SK-N-SH (cell line): ENCODE data around the gene DNM2. TPM values are rescaled to one million over a fixed set of nuclear protein-coding genes. Genes with fewer than 3 reads are reported as not detected.

Source experiments
- CTCF ChIA-PET: fragments of 300-600, 350-600 bp; formaldehyde crosslinking; extraction: SDS; loops from one replicate; lab custom pipeline; 2021; lab: Yijun Ruan, JAX
- POLR2A ChIA-PET: fragments of 350-600 bp; sonication (Branson Sonifier 250); formaldehyde crosslinking; extraction: SDS; loops from one replicate; lab custom pipeline; 2020; ENCODE audit warnings: antibody characterized with exemption, inconsistent platforms; lab: Yijun Ruan, JAX
- DNase-seq: peaks from one replicate; pipeline ENCODE4 v3.0.0; 2012
- H2AFZ ChIP-seq: fragments of 200-600 bp; sonication (generic); 2 replicates; pipeline ENCODE4 v1.8.1; 2016; ENCODE audit warnings: antibody characterized with exemption, mild to moderate bottlenecking, low read depth
- H3F3A ChIP-seq: fragments of 200-600 bp; sonication (generic); replicated peaks from 2 replicates; pipeline ENCODE3; 2016; ENCODE audit warnings: antibody characterized with exemption, mild to moderate bottlenecking; ENCODE audit not compliant: insufficient read depth
- H3K27ac ChIP-seq, 2 experiments: fragments of 200-500 bp in 1 of 2; fragments of 200-600 bp in 1 of 2; sonication (Bioruptor generic) in 1 of 2; sonication (generic), shearing (Covaris generic) in 1 of 2; 2 replicates each; pipeline versions ENCODE4 v1.5.1 to v1.6.1; 2014 to 2016; ENCODE audit warnings: low read depth in 2 of 2, inconsistent platforms in 1 of 2, low read length in 1 of 2, mild to moderate bottlenecking in 1 of 2, mixed read lengths in 1 of 2
- H3K27me3 ChIP-seq: fragments of 200-600 bp; sonication (generic), shearing (Covaris generic); 2 replicates; pipeline ENCODE4 v1.6.1; 2016; ENCODE audit warnings: mixed run types; ENCODE audit not compliant: insufficient read depth
- H3K36me3 ChIP-seq, 2 experiments: fragments of 200-500 bp in 1 of 2; fragments of 200-600 bp in 1 of 2; sonication (Bioruptor generic) in 1 of 2; sonication (generic) in 1 of 2; replicated peaks in 1 of 2; 2 replicates each; pipeline versions ENCODE3 to v1.5.1; 2014 to 2016; ENCODE audit warnings: low read length in 1 of 2, mild to moderate bottlenecking in 1 of 2; ENCODE audit not compliant: insufficient read depth in 2 of 2, control insufficient read depth in 1 of 2
- H3K4me1 ChIP-seq, 2 experiments: fragments of 200-500 bp in 1 of 2; fragments of 200-600 bp in 1 of 2; sonication (Bioruptor generic) in 1 of 2; sonication (generic), shearing (Covaris generic) in 1 of 2; 2 replicates each; pipeline versions ENCODE4 v1.5.1 to v1.6.1; 2014 to 2016; ENCODE audit warnings: low read depth in 1 of 2, low read length in 1 of 2, mixed run types in 1 of 2; ENCODE audit not compliant: insufficient read depth in 2 of 2, control insufficient read depth in 1 of 2
- H3K4me2 ChIP-seq: fragments of 200-600 bp; sonication (generic), shearing (Covaris generic); 2 replicates; pipeline ENCODE4 v1.6.1; 2017; ENCODE audit warnings: mixed run types
- H3K4me3 ChIP-seq, 2 experiments: fragments of 200-500 bp in 1 of 2; fragments of 200-600 bp in 1 of 2; sonication (Bioruptor generic) in 1 of 2; sonication (generic), shearing (Covaris generic) in 1 of 2; 2 replicates each; pipeline versions ENCODE4 v1.5.1 to v1.8.1; 2014 to 2016; ENCODE audit warnings: low read depth in 2 of 2, inconsistent platforms in 1 of 2, low read length in 1 of 2, mild to moderate bottlenecking in 1 of 2, mixed read lengths in 1 of 2, moderate library complexity in 1 of 2
- H3K79me2 ChIP-seq: fragments of 200-600 bp; sonication (generic); 2 replicates; pipeline ENCODE4 v1.8.1; 2017; ENCODE audit warnings: mild to moderate bottlenecking; ENCODE audit not compliant: insufficient read depth
- H3K9ac ChIP-seq: fragments of 200-600 bp; sonication (generic); 2 replicates; pipeline ENCODE4 v1.6.1; 2017; ENCODE audit warnings: mixed run types
- H3K9me2 ChIP-seq: fragments of 200-600 bp; sonication (generic); 2 replicates; pipeline ENCODE4 v1.6.1; 2017; ENCODE audit warnings: mixed run types
- H3K9me3 ChIP-seq: fragments of 200-600 bp; sonication (generic); 2 replicates; pipeline ENCODE4 v1.6.1; 2017; ENCODE audit warnings: mixed run types, mild to moderate bottlenecking, moderate library complexity
- H4K20me1 ChIP-seq: fragments of 200-600 bp; sonication (generic); 2 replicates; pipeline ENCODE4 v1.6.1; 2017; ENCODE audit warnings: mild to moderate bottlenecking, mixed run types; ENCODE audit not compliant: insufficient read depth
- CHD2 ChIP-seq: fragments of 150-350 bp; IDR thresholded peaks from 2 replicates; pipeline ENCODE4 v1.6.1; 2018; ENCODE audit warnings: low read length; ENCODE audit not compliant: partially characterized antibody
- ELF1 ChIP-seq: IDR thresholded peaks from 2 replicates; pipeline ENCODE4 v1.4.0; 2012
- FOXM1 ChIP-seq: IDR thresholded peaks from 2 replicates; pipeline ENCODE4 v1.4.0; 2012; ENCODE audit warnings: low read depth, mild to moderate bottlenecking
- GATA2 ChIP-seq: sonication (generic); formaldehyde crosslinking; IDR thresholded peaks from 2 replicates; pipeline ENCODE4 v1.5.0; 2020; ENCODE audit warnings: mild to moderate bottlenecking, missing genetic modification reagents
- JUND ChIP-seq: IDR thresholded peaks from 2 replicates; pipeline ENCODE4 v1.4.0; 2012
- MEF2A ChIP-seq: IDR thresholded peaks from 2 replicates; pipeline ENCODE4 v1.4.0; 2012; ENCODE audit warnings: low read depth, borderline replicate concordance
- MXI1 ChIP-seq: IDR thresholded peaks from 2 replicates; pipeline ENCODE4 v1.6.1; 2012; ENCODE audit warnings: mild to moderate bottlenecking, low read depth, low read length, improper control_type of control experiment
- POLR2AphosphoS5 ChIP-seq: IDR thresholded peaks from 2 replicates; pipeline ENCODE4 v1.6.1; 2012; ENCODE audit warnings: low read depth, low read length
- RAD21 ChIP-seq: IDR thresholded peaks from 2 replicates; pipeline ENCODE4 v1.6.1; 2012; ENCODE audit warnings: mild to moderate bottlenecking, low read length
- RFX5 ChIP-seq: IDR thresholded peaks from 2 replicates; pipeline ENCODE4 v1.6.1; 2012; ENCODE audit warnings: mild to moderate bottlenecking, improper control_type of control experiment, low read length
- SIN3A ChIP-seq: IDR thresholded peaks from 2 replicates; pipeline ENCODE4 v1.6.1; 2012; ENCODE audit warnings: low read depth, mild to moderate bottlenecking, low read length, moderate library complexity, borderline replicate concordance
- SMC3 ChIP-seq: IDR thresholded peaks from 2 replicates; pipeline ENCODE4 v1.6.1; 2012; ENCODE audit warnings: low read depth, low read length, improper control_type of control experiment
- TAF1 ChIP-seq: IDR thresholded peaks from 2 replicates; pipeline ENCODE4 v1.6.1; 2012; ENCODE audit warnings: low read depth, mild to moderate bottlenecking, low read length, moderate library complexity, borderline replicate concordance
- YY1 ChIP-seq: IDR thresholded peaks from 2 replicates; pipeline ENCODE4 v1.4.0; 2012; ENCODE audit warnings: low read depth, mild to moderate bottlenecking
- WGBS: methylation state at CpG from one replicate; pipeline ENCODE4 v1.1.6; 2017; ENCODE audit warnings: low lambda C conversion rate; 5-methylcytosine and 5-hydroxymethylcytosine counted together
- polyA plus RNA-seq, 3 experiments: library from polyadenylated mRNA; depleted of rRNA; stranded (reverse); fragments of >200 nt; gene quantifications; 2 replicates each; pipeline ENCODE4 v1.2.3, GENCODE V29; 2012
- TF ChIP-seq, protein P1 (sequence below): fragments of 200-600 bp; sonication (generic); IDR thresholded peaks from 2 replicates; pipeline ENCODE4 v1.6.1; 2017; ENCODE audit warnings: antibody characterized with exemption, mild to moderate bottlenecking, moderate library complexity
- TF ChIP-seq, protein P2 (sequence below): fragments of 150-350 bp; IDR thresholded peaks from 2 replicates; pipeline ENCODE4 v1.6.1; 2017; ENCODE audit warnings: antibody characterized with exemption, low read length, low read depth, borderline replicate concordance
- TF ChIP-seq, protein P3 (sequence below): fragments of 150-350 bp; IDR thresholded peaks from 2 replicates; pipeline ENCODE4 v1.6.1; 2016; ENCODE audit warnings: mild to moderate bottlenecking, low read depth, low read length
- TF ChIP-seq, protein P4 (sequence below): IDR thresholded peaks from 2 replicates; pipeline ENCODE4 v1.6.1; 2012; ENCODE audit warnings: mild to moderate bottlenecking, low read depth, low read length, moderate library complexity
- TF ChIP-seq, protein P5 (sequence below): IDR thresholded peaks from 2 replicates; pipeline ENCODE4 v1.4.0; 2012; ENCODE audit warnings: low read depth, borderline replicate concordance
- TF ChIP-seq, protein P6 (sequence below): IDR thresholded peaks from 2 replicates; pipeline ENCODE4; 2012

Gene DNM2
- polyA plus RNA-seq, 1 of the 3 experiments (the other 2 are of a cell fraction), result 52.5 TPM

DNA sequence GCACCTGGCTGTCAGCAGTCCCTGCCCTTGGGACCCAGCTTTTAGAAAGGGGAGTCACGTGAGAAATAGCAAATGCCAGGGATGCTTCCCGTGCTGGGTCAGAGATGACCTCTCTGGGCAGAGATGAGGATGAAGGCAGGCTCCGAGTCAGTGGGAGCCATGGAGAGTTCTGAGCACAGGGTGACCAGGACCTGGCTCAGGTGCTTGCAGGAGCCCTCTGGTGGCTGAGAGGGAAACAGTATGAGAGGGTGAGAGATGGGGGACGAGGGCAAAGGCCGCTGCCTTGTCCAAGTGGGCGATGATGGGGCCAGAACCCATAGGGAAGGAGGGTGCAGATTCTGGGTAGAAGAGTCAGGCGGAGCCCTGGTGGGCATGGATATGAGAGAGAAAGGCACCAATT lies 102.3 kb downstream of the DNM2 start:
- TF ChIP-seq, protein P1, sequence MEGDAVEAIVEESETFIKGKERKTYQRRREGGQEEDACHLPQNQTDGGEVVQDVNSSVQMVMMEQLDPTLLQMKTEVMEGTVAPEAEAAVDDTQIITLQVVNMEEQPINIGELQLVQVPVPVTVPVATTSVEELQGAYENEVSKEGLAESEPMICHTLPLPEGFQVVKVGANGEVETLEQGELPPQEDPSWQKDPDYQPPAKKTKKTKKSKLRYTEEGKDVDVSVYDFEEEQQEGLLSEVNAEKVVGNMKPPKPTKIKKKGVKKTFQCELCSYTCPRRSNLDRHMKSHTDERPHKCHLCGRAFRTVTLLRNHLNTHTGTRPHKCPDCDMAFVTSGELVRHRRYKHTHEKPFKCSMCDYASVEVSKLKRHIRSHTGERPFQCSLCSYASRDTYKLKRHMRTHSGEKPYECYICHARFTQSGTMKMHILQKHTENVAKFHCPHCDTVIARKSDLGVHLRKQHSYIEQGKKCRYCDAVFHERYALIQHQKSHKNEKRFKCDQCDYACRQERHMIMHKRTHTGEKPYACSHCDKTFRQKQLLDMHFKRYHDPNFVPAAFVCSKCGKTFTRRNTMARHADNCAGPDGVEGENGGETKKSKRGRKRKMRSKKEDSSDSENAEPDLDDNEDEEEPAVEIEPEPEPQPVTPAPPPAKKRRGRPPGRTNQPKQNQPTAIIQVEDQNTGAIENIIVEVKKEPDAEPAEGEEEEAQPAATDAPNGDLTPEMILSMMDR, result peak; percentile 42
- TF ChIP-seq SIN3A, result no peak
- no peak for TF ChIP-seq GATA2 (CRISPR knock-in tag)
- no peak for TF ChIP-seq FOXM1
- no peak for TF ChIP-seq MXI1
- TF ChIP-seq, protein P2, sequence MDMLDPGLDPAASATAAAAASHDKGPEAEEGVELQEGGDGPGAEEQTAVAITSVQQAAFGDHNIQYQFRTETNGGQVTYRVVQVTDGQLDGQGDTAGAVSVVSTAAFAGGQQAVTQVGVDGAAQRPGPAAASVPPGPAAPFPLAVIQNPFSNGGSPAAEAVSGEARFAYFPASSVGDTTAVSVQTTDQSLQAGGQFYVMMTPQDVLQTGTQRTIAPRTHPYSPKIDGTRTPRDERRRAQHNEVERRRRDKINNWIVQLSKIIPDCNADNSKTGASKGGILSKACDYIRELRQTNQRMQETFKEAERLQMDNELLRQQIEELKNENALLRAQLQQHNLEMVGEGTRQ, result no peak
- no peak for TF ChIP-seq POLR2AphosphoS5
- no peak for TF ChIP-seq JUND
- TF ChIP-seq, protein P3, sequence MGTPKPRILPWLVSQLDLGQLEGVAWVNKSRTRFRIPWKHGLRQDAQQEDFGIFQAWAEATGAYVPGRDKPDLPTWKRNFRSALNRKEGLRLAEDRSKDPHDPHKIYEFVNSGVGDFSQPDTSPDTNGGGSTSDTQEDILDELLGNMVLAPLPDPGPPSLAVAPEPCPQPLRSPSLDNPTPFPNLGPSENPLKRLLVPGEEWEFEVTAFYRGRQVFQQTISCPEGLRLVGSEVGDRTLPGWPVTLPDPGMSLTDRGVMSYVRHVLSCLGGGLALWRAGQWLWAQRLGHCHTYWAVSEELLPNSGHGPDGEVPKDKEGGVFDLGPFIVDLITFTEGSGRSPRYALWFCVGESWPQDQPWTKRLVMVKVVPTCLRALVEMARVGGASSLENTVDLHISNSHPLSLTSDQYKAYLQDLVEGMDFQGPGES, result no peak
- TF ChIP-seq SMC3, result peak; percentile 33
- no peak for TF ChIP-seq TAF1
- no peak for TF ChIP-seq ELF1
- no peak for TF ChIP-seq YY1
- peak; percentile 35; the same call in 1 of the 2 replicates for TF ChIP-seq RAD21
- TF ChIP-seq RFX5, result no peak
- no peak for TF ChIP-seq CHD2
- TF ChIP-seq, protein P4, sequence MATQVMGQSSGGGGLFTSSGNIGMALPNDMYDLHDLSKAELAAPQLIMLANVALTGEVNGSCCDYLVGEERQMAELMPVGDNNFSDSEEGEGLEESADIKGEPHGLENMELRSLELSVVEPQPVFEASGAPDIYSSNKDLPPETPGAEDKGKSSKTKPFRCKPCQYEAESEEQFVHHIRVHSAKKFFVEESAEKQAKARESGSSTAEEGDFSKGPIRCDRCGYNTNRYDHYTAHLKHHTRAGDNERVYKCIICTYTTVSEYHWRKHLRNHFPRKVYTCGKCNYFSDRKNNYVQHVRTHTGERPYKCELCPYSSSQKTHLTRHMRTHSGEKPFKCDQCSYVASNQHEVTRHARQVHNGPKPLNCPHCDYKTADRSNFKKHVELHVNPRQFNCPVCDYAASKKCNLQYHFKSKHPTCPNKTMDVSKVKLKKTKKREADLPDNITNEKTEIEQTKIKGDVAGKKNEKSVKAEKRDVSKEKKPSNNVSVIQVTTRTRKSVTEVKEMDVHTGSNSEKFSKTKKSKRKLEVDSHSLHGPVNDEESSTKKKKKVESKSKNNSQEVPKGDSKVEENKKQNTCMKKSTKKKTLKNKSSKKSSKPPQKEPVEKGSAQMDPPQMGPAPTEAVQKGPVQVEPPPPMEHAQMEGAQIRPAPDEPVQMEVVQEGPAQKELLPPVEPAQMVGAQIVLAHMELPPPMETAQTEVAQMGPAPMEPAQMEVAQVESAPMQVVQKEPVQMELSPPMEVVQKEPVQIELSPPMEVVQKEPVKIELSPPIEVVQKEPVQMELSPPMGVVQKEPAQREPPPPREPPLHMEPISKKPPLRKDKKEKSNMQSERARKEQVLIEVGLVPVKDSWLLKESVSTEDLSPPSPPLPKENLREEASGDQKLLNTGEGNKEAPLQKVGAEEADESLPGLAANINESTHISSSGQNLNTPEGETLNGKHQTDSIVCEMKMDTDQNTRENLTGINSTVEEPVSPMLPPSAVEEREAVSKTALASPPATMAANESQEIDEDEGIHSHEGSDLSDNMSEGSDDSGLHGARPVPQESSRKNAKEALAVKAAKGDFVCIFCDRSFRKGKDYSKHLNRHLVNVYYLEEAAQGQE, result no peak
- TF ChIP-seq, protein P5, sequence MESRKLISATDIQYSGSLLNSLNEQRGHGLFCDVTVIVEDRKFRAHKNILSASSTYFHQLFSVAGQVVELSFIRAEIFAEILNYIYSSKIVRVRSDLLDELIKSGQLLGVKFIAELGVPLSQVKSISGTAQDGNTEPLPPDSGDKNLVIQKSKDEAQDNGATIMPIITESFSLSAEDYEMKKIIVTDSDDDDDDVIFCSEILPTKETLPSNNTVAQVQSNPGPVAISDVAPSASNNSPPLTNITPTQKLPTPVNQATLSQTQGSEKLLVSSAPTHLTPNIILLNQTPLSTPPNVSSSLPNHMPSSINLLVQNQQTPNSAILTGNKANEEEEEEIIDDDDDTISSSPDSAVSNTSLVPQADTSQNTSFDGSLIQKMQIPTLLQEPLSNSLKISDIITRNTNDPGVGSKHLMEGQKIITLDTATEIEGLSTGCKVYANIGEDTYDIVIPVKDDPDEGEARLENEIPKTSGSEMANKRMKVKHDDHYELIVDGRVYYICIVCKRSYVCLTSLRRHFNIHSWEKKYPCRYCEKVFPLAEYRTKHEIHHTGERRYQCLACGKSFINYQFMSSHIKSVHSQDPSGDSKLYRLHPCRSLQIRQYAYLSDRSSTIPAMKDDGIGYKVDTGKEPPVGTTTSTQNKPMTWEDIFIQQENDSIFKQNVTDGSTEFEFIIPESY, result no peak
- TF ChIP-seq, protein P6, sequence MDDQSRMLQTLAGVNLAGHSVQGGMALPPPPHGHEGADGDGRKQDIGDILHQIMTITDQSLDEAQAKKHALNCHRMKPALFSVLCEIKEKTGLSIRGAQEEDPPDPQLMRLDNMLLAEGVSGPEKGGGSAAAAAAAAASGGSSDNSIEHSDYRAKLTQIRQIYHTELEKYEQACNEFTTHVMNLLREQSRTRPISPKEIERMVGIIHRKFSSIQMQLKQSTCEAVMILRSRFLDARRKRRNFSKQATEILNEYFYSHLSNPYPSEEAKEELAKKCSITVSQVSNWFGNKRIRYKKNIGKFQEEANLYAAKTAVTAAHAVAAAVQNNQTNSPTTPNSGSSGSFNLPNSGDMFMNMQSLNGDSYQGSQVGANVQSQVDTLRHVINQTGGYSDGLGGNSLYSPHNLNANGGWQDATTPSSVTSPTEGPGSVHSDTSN, result no peak
- no peak for TF ChIP-seq MEF2A
- DNase-seq, result peak; percentile 58
- Histone ChIP-seq H3K27ac (peak overlapping the region in 1 of 2 experiments; percentile 58; a peak in 2 of 4 replicates), H3K4me2 (no peak overlapping the region), H3K9me2 (no peaks in the 10 kb centered on the region), H3K27me3 (no peaks in the 10 kb centered on the region), H3K9me3 (no peaks in the 10 kb centered on the region), H3K79me2 (peaks cover 22% of the 10 kb centered on the region), H3K4me1 (peaks cover 28 to 53% of the 10 kb centered on the region in 2 experiments; a peak in 3 of 4 replicates), H3K9ac (no peak overlapping the region), H3K4me3 (no peak overlapping the region), H2AFZ (no peak overlapping the region), H3K36me3 (peaks cover 10 to 17% of the 10 kb centered on the region in 2 experiments), H3F3A (no peaks in the 10 kb centered on the region), H4K20me1 (no peaks in the 10 kb centered on the region)
- 96% methylated on average over 7 of the region's 7 CpGs for WGBS
- CTCF ChIA-PET, result interaction anchor here (0.6 to 3.4 kb wide), 10 partner anchors 8 to 405 kb away, joined by 3 to 24 read pairs (median 6); partner anchors contain the start of genes DNM2 and TMED1
- POLR2A ChIA-PET, result interaction anchor here (3.2 kb wide), 1 partner anchor 15 kb away, joined by 12 read pairs; the partner anchor contains the start of gene TMED1
